ENCODE measurements around the gene TNFSF10.

GRCh38 chr3:172513488-172513887 is 9.7 kb downstream of the TNFSF10 start:
- TF ChIP-seq EZH2phosphoT487 (IDR thresholded peaks at IDR 0.05; ENCODE audit: insufficient read depth, low read depth) (no peak), EZH2 (IDR thresholded peaks at IDR 0.05; ENCODE audit: insufficient read depth, poor library complexity, severe bottlenecking) (no peak)

Measured in GM23248 (cell line).